ENCODE data around the gene POLR1G. TPM values are rescaled to one million over a fixed set of nuclear protein-coding genes. Genes with fewer than 3 reads are reported as not detected.

The POLR1G gene
- total and polyA plus RNA-seq, 9 of the 15 experiments (the other 6 are each of a cell fraction or from before 2014, with no cell fraction given) = 3.0 to 50.1 (median 27.4) TPM

- peak; percentile 99 for TF ChIP-seq ARID4B (CRISPR knock-in tag; IDR thresholded peaks at IDR 0.05)
- 0 out of 2 replicates have a peak, but pooled peaks have one; percentile 16 for TF ChIP-seq ARID1B (IDR thresholded peaks at IDR 0.05)
- TF ChIP-seq ELF1 (tag; IDR thresholded peaks at IDR 0.05) = peak; percentile 51; the same call in 1 of the 2 replicates
- TF ChIP-seq CHD1 (IDR thresholded peaks at IDR 0.05; ENCODE audit: low read length) = no peak
- no peak for TF ChIP-seq POLR3G (IDR thresholded peaks at IDR 0.05; ENCODE audit: extremely low read depth, insufficient read length, insufficient replicate concordance)
- TF ChIP-seq HOMEZ (CRISPR knock-in tag; IDR thresholded peaks at IDR 0.05) = no peak
- peak; percentile 83 to 100 for TF ChIP-seq FOXK2 (conservative IDR thresholded peaks at IDR 0.05 in 1 of 2, IDR thresholded peaks at IDR 0.05 in 1 of 2; ENCODE audit: low read depth in 2 of 2)
- TF ChIP-seq CGGBP1 (CRISPR knock-in tag; IDR thresholded peaks at IDR 0.05) = no peak
- no peak for TF ChIP-seq KDM2B (CRISPR knock-in tag; IDR thresholded peaks at IDR 0.05)
- TF ChIP-seq CHCHD3 (CRISPR knock-in tag; IDR thresholded peaks at IDR 0.05) = no peak
- no peak for TF ChIP-seq THRA (IDR thresholded peaks at IDR 0.05)
- TF ChIP-seq ZBTB26 (CRISPR knock-in tag; IDR thresholded peaks at IDR 0.05) = no peak
- TF ChIP-seq PML (IDR thresholded peaks at IDR 0.05; ENCODE audit: low read length) = peak; percentile 55
- no peak for TF ChIP-seq CHAMP1 (IDR thresholded peaks at IDR 0.05)
Observed at GRCh38 chr19:45406226-45407090, at the start of gene POLR1G (continued).

Data from K562 (cell line).